ENCODE data around the gene SNRNP25.

- TF ChIP-seq, protein P1, sequence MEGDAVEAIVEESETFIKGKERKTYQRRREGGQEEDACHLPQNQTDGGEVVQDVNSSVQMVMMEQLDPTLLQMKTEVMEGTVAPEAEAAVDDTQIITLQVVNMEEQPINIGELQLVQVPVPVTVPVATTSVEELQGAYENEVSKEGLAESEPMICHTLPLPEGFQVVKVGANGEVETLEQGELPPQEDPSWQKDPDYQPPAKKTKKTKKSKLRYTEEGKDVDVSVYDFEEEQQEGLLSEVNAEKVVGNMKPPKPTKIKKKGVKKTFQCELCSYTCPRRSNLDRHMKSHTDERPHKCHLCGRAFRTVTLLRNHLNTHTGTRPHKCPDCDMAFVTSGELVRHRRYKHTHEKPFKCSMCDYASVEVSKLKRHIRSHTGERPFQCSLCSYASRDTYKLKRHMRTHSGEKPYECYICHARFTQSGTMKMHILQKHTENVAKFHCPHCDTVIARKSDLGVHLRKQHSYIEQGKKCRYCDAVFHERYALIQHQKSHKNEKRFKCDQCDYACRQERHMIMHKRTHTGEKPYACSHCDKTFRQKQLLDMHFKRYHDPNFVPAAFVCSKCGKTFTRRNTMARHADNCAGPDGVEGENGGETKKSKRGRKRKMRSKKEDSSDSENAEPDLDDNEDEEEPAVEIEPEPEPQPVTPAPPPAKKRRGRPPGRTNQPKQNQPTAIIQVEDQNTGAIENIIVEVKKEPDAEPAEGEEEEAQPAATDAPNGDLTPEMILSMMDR (IDR thresholded peaks at IDR 0.05) = no peak
- TF ChIP-seq POLR2A (IDR thresholded peaks at IDR 0.05) = no peak
Observed at GRCh38 chr16:45454-45853, 8.2 kb upstream of the SNRNP25 start.
